ENCODE data around the gene RUSF1. TPM values are rescaled to one million over a fixed set of nuclear protein-coding genes. Genes with fewer than 3 reads are reported as not detected.
"Not testable (repeated sequence)": the region's sequence is repeated elsewhere in the genome, so short reads cannot be mapped to it uniquely, and the experiment has no call there.

RUSF1 gene
- total RNA-seq, 1 experiment from 2014 or later = 53.3 TPM

- DNase-seq (ENCODE audit: low spot score) = no peak
Measured at GRCh38 chr16:31452631-31453106, 55.5 kb downstream of the RUSF1 start.

DNA sequence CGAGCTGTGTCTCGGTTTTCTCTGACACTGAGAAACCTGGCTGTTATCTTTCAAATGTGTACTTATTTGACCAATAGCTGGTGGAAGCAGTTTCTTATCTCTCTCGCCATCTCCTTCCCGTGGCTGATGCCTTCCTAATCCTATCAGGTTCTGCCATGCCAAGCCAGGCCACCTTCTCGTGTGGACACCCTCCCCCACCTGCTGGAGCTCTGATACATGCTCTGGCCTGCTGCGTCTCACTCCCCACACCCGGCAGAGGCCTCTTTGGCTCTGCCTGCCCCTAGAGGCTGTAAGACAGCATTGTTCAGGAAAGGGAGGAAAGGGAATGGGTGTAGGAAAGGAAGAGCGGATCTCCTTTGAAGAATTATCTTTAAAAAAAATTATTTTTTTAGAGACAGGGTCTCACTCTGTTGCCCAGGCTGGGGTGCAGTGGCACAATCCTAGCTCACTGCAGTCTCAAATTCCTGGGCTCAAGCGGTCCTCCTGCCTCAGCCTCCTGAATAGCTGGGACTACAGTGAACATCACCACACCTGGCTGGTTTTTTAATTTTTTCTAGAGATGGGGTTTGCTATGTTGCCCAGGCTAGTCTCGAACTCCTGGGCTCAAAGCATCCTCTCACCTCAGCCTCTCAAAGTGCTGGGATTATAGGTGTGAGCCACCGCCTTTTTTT is 56.4 kb downstream of the RUSF1 start:
- DNase-seq (ENCODE audit: low spot score) = peak; percentile 81

DNA sequence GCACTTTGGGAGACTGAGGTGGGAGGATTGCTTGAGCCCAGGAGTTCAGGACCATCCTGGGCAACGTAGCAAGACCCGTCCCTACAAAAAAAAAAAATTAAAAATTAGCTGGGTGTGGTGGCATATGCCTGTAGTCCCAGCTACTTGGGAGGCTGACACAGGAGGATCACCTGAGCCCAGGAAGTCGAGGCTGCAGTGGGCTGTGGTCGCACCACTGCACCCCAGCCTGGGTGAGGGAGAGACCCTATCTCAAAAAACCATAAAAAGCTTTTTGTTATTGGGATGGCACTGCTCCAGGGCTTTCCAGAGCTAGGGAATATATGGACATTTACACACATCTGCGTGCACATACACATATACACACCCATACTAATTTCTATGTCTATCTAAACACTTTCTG is 57.0 kb downstream of the RUSF1 start:
- no peak for DNase-seq (ENCODE audit: low spot score)

GRCh38 chr16:31445931-31446330 is 62.3 kb downstream of the RUSF1 start:
- DNase-seq (ENCODE audit: low spot score) = not testable (repeated sequence)

- DNase-seq (ENCODE audit: low spot score) = no peak
Measured at GRCh38 chr16:31441956-31442355, 66.2 kb downstream of the RUSF1 start.

- DNase-seq (ENCODE audit: low spot score) = no peak
Measured at GRCh38 chr16:31440516-31441184, 67.5 kb downstream of the RUSF1 start.

- no peak for DNase-seq (ENCODE audit: low spot score)
Measured at GRCh38 chr16:31439519-31439918, 68.7 kb downstream of the RUSF1 start.

Other genes with a start within 250 kb of the RUSF1 start
- gene ITGAM, start 248.4 kb downstream of the RUSF1 start, total RNA-seq (2014; rRNA removed; shearing (Covaris generic)) = 4.3 and 5.1 TPM in 2 replicates
- gene ITGAX, start 153.2 kb downstream of the RUSF1 start, total RNA-seq (2014; rRNA removed; shearing (Covaris generic)) = 0.15 and 0.26 TPM in 2 replicates
- not detected in 2 replicates for gene ITGAD, start 115.1 kb downstream of the RUSF1 start, total RNA-seq (2014; rRNA removed; shearing (Covaris generic))
- gene COX6A2, start 80.0 kb downstream of the RUSF1 start, total RNA-seq (2014; rRNA removed; shearing (Covaris generic)) = not detected in 2 replicates
- gene ZNF843, start 65.6 kb downstream of the RUSF1 start, total RNA-seq (2014; rRNA removed; shearing (Covaris generic)) = not detected in 2 replicates
- 31.0 and 33.1 TPM in 2 replicates for gene ARMC5, start 48.9 kb downstream of the RUSF1 start, total RNA-seq (2014; rRNA removed; shearing (Covaris generic))
- gene TGFB1I1, start 36.2 kb downstream of the RUSF1 start, total RNA-seq (2014; rRNA removed; shearing (Covaris generic)) = 0.43 and 1.1 TPM in 2 replicates
- gene SLC5A2, start 25.3 kb downstream of the RUSF1 start, total RNA-seq (2014; rRNA removed; shearing (Covaris generic)) = 0.29 and 0.86 TPM in 2 replicates
- not detected in 2 replicates for gene AHSP, start 19.5 kb upstream of the RUSF1 start, total RNA-seq (2014; rRNA removed; shearing (Covaris generic))

Data from HT-29 (cell line).